ENCODE data around the gene PGAP2. TPM values are rescaled to one million over a fixed set of nuclear protein-coding genes. Genes with fewer than 3 reads are reported as not detected.

The PGAP2 gene
- total and polyA plus RNA-seq, 10 of the 15 experiments (the other 5 are each of a cell fraction or from before 2014, with no cell fraction given) = 12.3 to 37.4 (median 31.9) TPM

DNA sequence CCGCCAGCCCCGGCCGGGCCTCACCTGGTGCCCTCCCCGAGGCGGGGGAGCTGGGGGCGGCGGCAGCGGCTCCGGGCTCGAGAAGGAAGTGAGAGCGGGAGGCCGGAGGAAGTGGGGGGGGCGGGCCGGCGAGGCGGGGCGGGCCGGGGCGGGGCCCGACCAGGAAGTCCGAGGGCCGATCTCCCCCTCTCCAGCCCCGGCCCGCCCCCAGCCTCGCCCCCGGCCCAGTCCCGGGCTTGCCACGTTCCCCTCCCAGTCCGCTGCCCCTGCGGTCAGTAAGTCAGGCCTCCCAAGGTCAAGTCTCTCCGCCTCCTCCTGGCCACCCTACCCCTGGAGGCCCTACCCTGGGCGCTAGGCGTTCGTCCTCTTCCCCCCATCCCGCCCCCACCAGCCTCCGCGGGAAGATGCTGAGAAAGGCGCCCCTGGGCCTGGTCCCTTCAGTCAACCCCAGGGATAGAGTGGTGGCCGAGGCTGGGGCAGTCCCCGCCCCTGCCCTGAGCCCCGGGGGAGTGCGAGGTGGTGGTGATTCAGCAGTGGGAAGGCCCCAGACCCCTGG lies 32.6 kb downstream of the PGAP2 start, which contains the start of gene RHOG (continued):
- TF ChIP-seq MYC (IDR thresholded peaks at IDR 0.05; ENCODE audit: insufficient read depth, insufficient read length, insufficient replicate concordance, low read length, severe bottlenecking) (no peak), LARP7 (IDR thresholded peaks at IDR 0.05) (no peak), PAX5 (IDR thresholded peaks at IDR 0.05; ENCODE audit: borderline replicate concordance, low read depth, low read length) (peak; percentile 68)
- TF ChIP-seq, protein P1, sequence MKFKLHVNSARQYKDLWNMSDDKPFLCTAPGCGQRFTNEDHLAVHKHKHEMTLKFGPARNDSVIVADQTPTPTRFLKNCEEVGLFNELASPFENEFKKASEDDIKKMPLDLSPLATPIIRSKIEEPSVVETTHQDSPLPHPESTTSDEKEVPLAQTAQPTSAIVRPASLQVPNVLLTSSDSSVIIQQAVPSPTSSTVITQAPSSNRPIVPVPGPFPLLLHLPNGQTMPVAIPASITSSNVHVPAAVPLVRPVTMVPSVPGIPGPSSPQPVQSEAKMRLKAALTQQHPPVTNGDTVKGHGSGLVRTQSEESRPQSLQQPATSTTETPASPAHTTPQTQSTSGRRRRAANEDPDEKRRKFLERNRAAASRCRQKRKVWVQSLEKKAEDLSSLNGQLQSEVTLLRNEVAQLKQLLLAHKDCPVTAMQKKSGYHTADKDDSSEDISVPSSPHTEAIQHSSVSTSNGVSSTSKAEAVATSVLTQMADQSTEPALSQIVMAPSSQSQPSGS (IDR thresholded peaks at IDR 0.05; ENCODE audit: low read length) = no peak

DNA sequence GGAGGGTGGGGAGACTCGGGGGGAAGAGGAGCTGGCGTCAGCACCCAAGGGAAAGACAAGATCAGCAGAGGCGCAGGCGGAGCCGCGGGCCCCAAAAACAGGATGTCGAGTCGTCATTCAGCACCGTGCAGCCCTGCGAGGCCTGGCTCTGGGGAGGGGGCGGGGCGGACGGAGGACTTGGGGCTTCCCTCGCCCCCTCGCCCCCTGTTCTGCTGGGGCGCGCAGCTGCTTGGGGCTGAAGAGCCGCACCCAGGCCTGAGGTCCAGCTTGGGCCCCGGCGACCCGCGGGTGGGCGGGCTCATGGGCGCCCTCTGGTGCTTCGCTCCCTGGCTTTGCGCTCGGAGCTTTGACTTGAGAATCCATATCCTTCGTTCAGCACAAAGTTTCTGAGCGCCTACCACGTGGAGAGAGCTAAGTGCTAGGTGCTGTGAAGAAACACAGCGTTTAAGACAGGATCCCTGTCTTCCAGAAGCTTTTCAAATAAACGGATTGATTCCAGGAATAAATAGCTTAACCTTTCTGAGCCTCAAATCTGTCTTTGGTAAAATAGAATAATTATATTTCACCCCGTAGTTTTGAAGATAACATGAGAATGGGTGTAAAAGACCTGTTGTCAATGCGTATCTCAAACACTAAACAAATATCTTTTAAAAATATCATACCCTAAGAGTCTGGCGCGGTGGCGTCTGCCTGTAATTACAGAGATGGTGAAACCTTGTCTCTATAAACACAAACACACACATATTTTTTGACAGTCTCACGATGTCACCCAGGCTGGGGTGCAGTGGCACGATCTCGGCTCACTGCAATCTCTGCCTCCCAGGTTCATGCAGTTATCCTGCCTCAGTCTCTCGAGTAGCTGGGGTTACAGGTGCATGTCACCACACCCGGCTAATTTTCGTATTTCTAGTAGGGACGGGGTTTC lies 33.3 kb downstream of the PGAP2 start:
- Histone ChIP-seq H3K27ac (ENCODE audit: control insufficient read depth, insufficient read depth) (peak overlapping the region; percentile 82), H3K9ac (ENCODE audit: control insufficient read depth, insufficient read depth, low read length) (peak overlapping the region; percentile 65), H3K9me3 (replicated peaks; ENCODE audit: control insufficient read depth, insufficient read depth, low read length) (no peaks in the 10 kb centered on the region), H3K4me2 (ENCODE audit: control insufficient read depth, insufficient read depth) (peak overlapping the region; percentile 19), H3K36me3 (ENCODE audit: control insufficient read depth in 2 of 2, insufficient read depth in 2 of 2, low read length in 1 of 2) (no peaks in the 10 kb centered on the region), H2AFZ (ENCODE audit: control insufficient read depth, low read depth, low read length) (peak overlapping the region; percentile 76), H3K79me2 (ENCODE audit: control insufficient read depth, insufficient read depth, low read length) (peaks cover 40% of the 10 kb centered on the region), H4K20me1 (ENCODE audit: control insufficient read depth, insufficient read depth) (no peaks in the 10 kb centered on the region), H3K4me1 (ENCODE audit: control insufficient read depth, insufficient read depth, low read length) (peaks cover 15% of the 10 kb centered on the region), H3K27me3 (replicated peaks in 1 of 2; ENCODE audit: control insufficient read depth in 2 of 2, insufficient read depth in 2 of 2, low read length in 1 of 2) (no peaks in the 10 kb centered on the region), H3K4me3 (peak overlapping the region; percentile 98)
- intact Hi-C loops (cut with micrococcal nuclease; ENCODE audit: unreplicated experiment) (loop anchor here (1.0 to 2.0 kb wide), 3 partner anchors 17 to 45 kb away; partner anchors contain the start of gene NUP98), in situ Hi-C loops (cut with MboI) (loop anchor here (25.0 kb wide), 1 partner anchor 546 kb away; the partner anchor contains the start of gene TRIM21)
- SMC1A ChIA-PET (ENCODE audit: uncharacterized antibody, unreplicated experiment) = interaction anchor here (0.6 to 21.1 kb wide), 22 partner anchors 10 to 231 kb away, joined by 3 to 805 read pairs (median 4); partner anchors contain the start of genes PGAP2 and STIM1
- POLR2A ChIA-PET = interaction anchor here (0.7 to 12.0 kb wide), 16 partner anchors 10 to 256 kb away, joined by 3 to 242 read pairs (median 6); partner anchors contain the start of genes NUP98 and STIM1
- WGBS (ENCODE audit: insufficient coverage, insufficient replicate concordance, low lambda C conversion rate, missing lambda C conversion rate) = 1% methylated on average over 25 of the region's 44 CpGs
- peak; percentile 71 for ATAC-seq
- peak; percentile 79 for DNase-seq (ENCODE audit: low read depth, low spot score)
- FAIRE-seq = no peak
- CTCF ChIA-PET = interaction anchor here (0.6 to 39.6 kb wide), 21 partner anchors 9 to 240 kb away, joined by 3 to 1047 read pairs (median 4); partner anchors contain the start of genes NUP98, PGAP2 and STIM1
- RAD21 ChIA-PET (ENCODE audit: unreplicated experiment) = interaction anchor here (0.8 to 12.7 kb wide), 30 partner anchors 10 to 259 kb away, joined by 3 to 304 read pairs (median 6); partner anchors contain the start of genes NUP98, PGAP2 and STIM1
- no TSS peak for BruUV-seq (replicated peaks)
- TF ChIP-seq, protein P2, sequence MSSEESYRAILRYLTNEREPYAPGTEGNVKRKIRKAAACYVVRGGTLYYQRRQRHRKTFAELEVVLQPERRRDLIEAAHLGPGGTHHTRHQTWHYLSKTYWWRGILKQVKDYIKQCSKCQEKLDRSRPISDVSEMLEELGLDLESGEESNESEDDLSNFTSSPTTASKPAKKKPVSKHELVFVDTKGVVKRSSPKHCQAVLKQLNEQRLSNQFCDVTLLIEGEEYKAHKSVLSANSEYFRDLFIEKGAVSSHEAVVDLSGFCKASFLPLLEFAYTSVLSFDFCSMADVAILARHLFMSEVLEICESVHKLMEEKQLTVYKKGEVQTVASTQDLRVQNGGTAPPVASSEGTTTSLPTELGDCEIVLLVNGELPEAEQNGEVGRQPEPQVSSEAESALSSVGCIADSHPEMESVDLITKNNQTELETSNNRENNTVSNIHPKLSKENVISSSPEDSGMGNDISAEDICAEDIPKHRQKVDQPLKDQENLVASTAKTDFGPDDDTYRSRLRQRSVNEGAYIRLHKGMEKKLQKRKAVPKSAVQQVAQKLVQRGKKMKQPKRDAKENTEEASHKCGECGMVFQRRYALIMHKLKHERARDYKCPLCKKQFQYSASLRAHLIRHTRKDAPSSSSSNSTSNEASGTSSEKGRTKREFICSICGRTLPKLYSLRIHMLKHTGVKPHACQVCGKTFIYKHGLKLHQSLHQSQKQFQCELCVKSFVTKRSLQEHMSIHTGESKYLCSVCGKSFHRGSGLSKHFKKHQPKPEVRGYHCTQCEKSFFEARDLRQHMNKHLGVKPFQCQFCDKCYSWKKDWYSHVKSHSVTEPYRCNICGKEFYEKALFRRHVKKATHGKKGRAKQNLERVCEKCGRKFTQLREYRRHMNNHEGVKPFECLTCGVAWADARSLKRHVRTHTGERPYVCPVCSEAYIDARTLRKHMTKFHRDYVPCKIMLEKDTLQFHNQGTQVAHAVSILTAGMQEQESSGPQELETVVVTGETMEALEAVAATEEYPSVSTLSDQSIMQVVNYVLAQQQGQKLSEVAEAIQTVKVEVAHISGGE (CRISPR knock-in tag; IDR thresholded peaks at IDR 0.05) = no peak
- no peak for TF ChIP-seq CHD1 (IDR thresholded peaks at IDR 0.05; ENCODE audit: low read depth, low read length)
- TF ChIP-seq PAX5 (IDR thresholded peaks at IDR 0.05; ENCODE audit: borderline replicate concordance, low read depth, low read length) = no peak; the same call in 1 of the 2 replicates
- TF ChIP-seq YBX1 (IDR thresholded peaks at IDR 0.05) = no peak
- no peak for TF ChIP-seq JUNB (IDR thresholded peaks at IDR 0.05)
- no peak for TF ChIP-seq TBL1XR1 (IDR thresholded peaks at IDR 0.05; ENCODE audit: low read depth, low read length)
- TF ChIP-seq ZNF217 (IDR thresholded peaks at IDR 0.05) = peak; percentile 16; the same call in 1 of the 2 replicates
- no peak for TF ChIP-seq MEF2A (IDR thresholded peaks at IDR 0.05; ENCODE audit: insufficient read depth, low read depth, low read length)
- TF ChIP-seq TAF1 (IDR thresholded peaks at IDR 0.05; ENCODE audit: borderline replicate concordance, low read depth, low read length) = peak; percentile 43; the same call in 1 of the 2 replicates
- TF ChIP-seq, protein P3, sequence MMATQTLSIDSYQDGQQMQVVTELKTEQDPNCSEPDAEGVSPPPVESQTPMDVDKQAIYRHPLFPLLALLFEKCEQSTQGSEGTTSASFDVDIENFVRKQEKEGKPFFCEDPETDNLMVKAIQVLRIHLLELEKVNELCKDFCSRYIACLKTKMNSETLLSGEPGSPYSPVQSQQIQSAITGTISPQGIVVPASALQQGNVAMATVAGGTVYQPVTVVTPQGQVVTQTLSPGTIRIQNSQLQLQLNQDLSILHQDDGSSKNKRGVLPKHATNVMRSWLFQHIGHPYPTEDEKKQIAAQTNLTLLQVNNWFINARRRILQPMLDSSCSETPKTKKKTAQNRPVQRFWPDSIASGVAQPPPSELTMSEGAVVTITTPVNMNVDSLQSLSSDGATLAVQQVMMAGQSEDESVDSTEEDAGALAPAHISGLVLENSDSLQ (IDR thresholded peaks at IDR 0.05) = no peak
- peak; percentile 86; the same call in 1 of the 2 replicates for TF ChIP-seq STAT1 (conservative IDR thresholded peaks at IDR 0.05)

All from GM12878 (cell line).